ENCODE data around the gene PCSK7.

PCSK7 gene

GRCh38 chr11:117230999-117231841, 653 bp downstream of the PCSK7 start:
- DNase-seq (ENCODE audit: low read depth in 2 of 2) = no peak

DNA sequence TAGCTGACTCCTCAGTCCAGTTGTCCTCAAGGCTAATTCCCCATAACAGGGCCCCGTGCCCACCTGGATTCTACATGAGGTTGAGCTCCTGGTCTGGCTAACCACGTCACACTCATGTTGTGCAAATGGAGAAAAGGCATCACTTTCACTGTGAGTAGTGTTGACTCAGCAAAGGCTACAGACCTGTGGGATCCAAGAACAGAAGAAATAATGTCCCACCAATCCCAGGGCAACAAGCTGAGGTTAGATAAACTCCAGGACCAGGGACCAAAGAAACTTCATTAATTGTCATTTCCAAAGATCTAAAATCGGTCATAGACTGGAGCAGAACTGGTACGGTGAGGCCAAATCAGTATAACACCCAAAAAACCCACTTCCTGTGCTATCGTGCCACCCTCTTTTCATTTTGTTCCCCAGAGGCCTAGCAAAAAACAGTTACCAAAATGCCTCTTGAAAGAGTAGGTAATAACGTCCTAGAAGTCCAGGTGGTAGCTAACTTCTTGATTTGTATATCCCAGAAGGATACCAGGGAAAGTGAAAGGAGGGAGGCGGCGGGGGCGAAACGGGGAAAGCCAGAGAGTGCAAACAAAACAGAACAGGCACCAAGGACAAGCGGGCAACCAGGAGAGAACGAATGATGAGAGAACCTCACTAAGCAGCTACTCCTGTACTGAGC, 1.4 kb downstream of the PCSK7 start:
- DNase-seq (ENCODE audit: low read depth in 2 of 2) = peak; percentile 28 to 35

DNA sequence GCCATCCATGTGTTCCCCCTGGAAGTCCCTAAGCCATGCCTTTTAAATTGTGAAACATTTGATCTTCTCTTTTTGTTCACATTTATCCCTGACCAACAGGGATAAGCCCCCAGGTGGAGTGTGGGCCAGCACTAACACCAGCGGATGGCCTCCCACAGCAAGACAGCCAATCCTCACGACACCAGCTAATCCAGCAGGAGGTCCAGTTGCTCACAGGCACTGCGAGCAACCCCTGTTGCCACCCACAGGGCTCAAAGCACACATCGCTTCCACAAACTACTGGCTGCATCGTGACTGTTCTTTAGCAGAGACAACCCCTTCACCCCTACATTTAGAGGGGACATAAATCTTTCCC, 2.0 kb downstream of the PCSK7 start:
- DNase-seq (ENCODE audit: low read depth in 2 of 2) = no peak

DNA sequence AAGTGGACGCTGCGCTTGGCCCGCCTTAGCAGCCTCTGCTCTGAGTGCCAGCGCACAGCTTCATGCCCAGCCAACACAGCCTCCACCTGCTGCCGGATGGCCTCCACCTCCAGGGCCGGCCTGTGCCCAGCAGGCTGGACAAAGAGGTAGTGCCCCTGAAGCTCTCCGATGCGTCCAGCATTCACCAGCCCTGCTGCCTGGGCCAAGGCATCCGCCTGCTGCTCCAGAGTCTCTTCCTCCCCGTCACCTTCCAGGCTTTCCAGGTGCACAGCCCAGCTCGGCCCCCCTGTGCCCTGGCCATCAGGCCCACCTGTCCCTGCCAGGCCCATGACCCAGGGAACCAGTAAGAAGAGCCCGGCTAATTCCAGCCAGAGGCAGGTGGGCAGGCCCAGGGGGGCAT, 2.5 kb downstream of the PCSK7 start:
- DNase-seq (ENCODE audit: low read depth in 2 of 2) = no peak

DNA sequence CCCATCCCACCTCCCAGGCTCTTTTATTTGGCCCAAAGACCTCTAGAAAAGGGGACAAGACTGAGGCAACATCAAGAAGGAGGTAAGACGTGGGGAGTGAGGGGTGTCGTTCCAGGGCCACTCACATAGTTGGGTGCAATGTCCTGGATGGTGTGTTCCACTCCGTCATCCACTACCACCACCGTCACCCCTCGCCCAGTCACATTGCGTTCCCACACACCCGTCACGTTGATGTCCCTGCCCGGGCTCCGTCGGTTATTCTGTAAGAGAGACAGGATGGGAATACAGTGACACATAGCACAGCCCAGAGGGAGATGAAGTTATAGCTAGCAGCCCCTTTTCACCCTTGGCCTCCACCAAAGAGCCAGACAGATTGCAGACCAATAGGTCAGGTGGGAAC, 3.8 kb downstream of the PCSK7 start:
- no peak for DNase-seq (ENCODE audit: low read depth in 2 of 2)

- DNase-seq (ENCODE audit: low read depth in 2 of 2) = no peak
Observed at GRCh38 chr11:117226388-117227385, 5.2 kb downstream of the PCSK7 start.

DNA sequence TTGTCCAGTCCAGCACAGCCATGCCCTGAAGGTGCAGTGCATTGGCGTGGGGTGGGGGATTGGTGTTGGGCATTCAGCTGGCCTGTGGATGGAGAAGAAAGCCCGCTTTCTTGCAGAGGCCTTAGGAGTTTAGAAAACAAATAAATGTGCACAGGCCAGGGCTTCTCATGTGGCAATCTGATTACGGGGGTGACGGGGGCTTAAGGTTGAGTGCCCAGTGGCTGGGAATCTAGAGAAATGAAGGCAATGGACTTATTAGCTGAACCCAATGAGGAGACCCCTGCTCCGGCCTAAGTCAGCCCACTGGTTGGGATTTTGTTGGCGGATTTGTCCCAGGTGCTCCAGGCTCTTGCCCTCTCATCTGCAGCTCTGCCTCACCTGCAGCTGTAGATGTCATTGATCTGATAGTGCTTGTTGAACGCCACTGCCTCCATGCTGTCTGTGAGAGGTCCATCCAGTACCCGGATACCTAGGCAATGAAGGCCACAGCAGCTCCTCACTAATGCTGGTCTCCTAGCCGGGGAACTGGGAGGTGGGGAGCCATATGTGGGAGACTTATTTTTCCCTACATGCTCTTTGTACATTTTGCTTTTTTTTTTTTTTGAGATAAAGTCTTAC, 6.2 kb downstream of the PCSK7 start:
- no peak for DNase-seq (ENCODE audit: low read depth in 2 of 2)

DNA sequence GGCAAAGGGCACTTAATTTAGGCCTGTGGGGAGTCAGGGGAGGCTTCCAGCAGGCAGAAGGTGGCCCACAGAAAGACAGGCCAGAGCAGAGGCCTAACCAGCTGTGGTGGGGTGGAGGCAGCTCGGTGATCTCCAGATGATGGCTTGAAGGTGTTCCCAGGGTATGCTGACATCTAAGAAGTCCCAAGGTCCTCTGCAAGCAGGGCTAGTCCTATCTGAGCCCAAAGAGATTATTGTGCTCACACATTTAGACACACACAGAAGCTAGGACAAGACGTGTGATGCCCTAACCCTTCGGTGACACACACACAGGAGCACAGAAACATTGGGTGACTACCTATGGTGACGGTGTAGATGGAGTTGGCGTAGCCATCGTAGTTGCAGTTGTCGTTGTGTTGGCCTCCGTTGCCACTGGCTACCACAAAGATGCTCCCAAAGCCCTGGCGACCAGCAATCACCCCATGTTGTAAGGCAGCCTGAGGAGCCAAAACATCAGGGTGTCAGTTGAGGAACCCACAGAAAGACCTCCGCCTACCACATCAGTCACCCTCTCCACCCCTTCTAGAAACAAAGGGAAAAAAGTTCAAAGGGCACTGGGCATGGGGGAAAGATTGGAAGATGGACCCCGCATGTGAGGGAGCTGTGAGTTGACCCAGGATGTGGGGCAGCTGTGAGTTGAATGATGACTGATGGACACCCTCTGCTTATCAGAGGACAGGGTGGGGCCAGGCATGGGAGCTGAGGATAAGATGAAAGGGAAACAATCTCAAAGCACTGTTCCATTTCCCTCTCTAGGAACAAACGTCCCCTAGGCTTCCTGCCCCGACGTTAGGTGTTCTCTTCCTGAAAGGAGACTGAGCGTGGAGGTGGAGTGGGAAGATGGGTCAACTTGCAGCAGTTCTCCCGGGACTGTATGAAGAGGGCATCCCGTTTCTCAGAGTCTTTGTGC, 7.9 kb downstream of the PCSK7 start:
- no peak for DNase-seq (ENCODE audit: low read depth in 2 of 2)

DNA sequence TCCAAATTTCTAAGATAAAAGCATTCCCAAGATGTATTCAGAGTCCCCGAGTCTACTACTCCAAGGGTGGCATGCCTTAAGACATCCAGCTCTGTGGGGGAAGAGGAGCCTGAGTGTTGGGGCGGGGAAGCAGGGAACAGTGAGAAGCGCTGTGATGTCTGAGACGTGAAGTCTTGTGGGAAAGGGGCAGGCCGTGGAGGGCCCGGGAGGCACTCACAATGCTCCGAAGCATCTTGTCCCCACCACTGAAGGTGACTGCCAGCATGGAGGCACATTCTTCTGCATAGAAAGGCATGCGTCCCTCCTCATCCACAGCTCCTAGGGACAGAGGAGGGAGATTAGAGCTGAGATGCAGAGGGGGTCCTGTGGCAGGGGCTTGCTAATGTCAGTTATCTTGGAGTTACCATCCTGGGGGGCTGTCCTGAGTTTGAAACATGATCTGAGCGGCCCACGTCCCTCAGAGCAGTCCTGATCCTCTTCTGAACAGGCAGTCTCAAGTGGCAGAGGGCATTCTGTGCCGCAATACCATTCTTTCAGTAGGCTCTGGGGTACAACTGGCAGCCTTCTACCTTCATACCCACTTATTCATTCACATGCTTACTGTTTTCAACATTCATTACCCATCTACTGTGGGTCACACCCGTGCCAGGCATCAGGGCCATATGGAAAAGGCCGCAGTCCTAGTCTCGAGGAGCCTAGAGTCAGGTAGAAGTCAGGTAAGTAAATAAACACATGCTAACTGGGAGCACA, 8.7 kb downstream of the PCSK7 start:
- no peak for DNase-seq (ENCODE audit: low read depth in 2 of 2)

DNA sequence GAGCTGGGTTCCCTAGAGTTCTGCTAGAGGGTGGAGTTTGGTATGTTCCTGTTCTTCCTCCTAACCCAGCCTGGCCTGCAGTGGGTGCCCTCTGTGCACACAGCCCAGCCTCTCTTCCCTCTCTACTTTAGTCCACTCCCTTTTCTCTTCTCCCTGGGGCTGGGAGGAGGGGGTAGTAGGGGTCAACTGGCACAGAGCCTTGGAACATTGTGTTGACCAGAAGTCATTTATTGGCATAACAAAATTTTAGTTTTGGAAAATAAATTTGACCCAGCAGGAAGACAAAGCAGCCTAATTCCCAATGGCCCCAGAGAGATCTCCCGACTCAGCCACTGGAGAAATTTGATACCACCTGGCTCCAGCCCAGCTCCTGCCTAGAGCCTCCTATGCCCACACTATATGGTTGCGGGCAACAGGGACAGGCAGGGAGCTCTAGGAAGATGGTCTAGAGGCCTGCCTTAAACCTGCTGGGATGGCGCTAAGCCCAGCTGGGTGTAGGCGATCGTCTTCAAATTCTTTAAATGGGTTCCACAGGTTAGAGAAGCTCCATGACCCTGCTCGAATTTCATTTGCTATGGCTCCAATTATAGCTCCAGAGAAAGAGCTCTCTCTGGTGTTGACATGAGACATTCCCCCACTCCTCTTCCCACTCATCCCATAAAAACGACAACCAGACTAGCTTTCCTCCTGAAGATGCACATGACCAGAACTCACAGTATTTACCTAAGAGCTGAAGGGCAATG, 9.9 kb downstream of the PCSK7 start:
- no peak for DNase-seq (ENCODE audit: low read depth in 2 of 2)

- no peak for DNase-seq (ENCODE audit: low read depth in 2 of 2)
Observed at GRCh38 chr11:117220999-117221774, 10.7 kb downstream of the PCSK7 start.

GRCh38 chr11:117220568-117220967, 11.3 kb downstream of the PCSK7 start:
- DNase-seq (ENCODE audit: low read depth in 2 of 2) = no peak

DNA sequence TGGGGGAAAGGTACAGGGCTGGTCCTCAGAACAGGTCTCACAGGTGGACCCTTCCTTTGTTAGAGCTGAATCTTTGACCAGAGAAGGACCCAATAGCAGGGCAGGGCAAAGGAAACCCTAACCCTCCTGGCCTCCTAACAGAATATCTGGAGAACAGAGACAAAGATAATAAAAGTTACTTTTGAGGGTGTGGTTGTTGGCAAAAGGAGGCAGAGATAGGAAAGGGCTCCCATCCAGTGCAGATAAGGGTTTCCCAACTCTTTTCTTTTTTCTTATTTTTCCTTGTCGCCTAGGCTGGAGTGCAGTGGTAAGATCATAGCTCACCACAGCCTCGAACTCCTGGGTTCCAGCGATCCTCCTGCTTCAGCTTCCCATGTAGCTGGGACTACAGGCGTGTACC, 11.9 kb downstream of the PCSK7 start:
- no peak for DNase-seq (ENCODE audit: low read depth in 2 of 2)

GRCh38 chr11:117219455-117219854, 12.4 kb downstream of the PCSK7 start:
- DNase-seq (ENCODE audit: low read depth in 2 of 2) = no peak

DNA sequence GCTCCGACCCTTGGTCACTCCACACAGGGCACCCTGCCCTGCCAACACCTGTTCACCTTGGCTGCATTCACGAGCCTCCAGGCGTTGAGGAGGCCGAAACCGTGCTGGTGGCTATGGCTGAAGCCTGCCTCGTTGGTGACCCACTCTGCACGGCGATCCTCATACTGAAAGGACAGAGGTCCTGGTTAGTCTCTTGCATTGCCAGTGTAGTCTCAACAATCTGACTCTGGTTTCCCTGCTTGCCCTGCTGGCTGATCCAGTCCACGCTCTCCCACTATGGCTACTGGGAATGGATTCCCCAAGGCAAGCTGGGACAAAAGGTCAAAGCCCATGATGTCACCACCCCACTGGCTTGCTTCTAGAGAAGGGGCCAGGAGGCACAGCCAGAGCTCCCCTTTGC, 12.9 kb downstream of the PCSK7 start:
- DNase-seq (ENCODE audit: low read depth in 2 of 2) = no peak

DNA sequence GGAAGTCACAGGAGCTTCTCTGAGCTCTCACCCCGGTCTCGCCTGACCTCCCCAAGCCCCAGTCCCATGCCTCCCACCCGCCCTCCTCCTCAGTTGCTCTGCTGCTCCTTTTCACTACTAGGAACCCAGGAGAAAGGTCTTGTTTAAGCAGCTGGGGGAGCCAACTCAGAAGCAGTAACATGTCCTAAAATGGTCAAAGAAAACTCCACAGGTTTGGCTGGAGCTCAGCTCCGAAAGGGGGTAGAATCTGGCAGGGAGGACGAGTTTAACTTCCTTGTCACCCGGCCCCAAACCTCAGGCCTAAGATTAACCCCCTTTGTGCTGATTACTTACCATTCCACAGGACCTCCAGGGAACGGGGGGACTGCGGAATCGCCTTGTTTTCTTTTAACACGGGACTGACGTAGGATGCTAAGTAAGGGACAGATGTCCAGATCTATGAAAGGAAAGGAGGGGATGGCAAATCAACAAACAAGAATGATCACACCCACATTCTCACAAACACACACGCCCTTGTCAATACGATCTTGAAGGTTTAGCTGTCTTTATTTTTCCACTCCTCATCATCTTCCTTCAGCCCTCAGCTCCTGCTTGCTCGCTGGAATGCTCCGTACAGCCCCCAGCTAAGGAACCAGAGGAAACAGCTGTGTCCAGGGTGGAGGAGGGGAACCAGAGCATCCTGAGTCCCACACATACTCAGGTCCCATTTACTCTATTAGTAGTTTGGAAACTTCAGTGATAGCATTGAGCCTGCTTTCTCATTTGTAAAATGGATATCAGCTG, 13.5 kb downstream of the PCSK7 start:
- no peak for DNase-seq (ENCODE audit: low read depth in 2 of 2)

Measured in stimulated activated CD4-positive, alpha-beta T cell treated with anti-CD3 and anti-CD28 coated beads, Interleukin-12 subunit alpha, Interleukin-12 subunit beta, amount 100 ng/mL, for 24 hours (primary cell).